ENCODE results near the gene EXOC3L4. TPM values are rescaled to one million over a fixed set of nuclear protein-coding genes. Genes with fewer than 3 reads are reported as not detected.

Gene EXOC3L4
- total RNA-seq, 1 experiment from 2014 or later = not detected

DNA sequence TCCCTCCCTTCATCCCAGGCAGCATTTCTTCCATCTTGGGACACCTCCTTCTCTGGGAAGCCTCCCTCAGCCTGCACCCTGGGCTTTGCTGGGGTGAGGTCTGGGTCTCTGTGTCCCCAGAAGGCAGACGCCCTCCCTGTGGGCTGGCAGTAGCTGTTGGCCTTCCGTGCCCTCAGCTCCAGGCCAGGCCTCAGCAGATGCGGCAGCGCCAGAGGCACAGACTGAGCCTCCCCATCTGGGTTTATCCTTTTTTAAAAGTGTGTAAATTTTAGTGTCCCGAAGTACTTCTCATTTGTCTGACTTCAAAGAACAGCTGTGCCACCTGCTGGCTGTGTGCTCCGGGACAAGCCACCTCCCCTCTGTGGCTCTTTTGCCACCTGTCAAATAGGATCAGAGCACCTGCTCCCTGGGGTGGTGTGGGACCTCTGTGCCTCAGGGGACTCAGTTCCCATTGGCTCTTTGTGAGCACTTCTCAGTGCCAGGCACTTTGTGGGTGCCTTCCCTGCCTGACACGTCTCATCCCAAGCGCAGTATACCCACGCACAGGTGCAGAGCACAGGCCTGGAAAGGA is 11.1 kb downstream of the EXOC3L4 start:
- H3K36me3 Mint-ChIP-seq (ENCODE audit: insufficient read depth, unreplicated experiment) = no peaks in the 10 kb centered on the region

DNA sequence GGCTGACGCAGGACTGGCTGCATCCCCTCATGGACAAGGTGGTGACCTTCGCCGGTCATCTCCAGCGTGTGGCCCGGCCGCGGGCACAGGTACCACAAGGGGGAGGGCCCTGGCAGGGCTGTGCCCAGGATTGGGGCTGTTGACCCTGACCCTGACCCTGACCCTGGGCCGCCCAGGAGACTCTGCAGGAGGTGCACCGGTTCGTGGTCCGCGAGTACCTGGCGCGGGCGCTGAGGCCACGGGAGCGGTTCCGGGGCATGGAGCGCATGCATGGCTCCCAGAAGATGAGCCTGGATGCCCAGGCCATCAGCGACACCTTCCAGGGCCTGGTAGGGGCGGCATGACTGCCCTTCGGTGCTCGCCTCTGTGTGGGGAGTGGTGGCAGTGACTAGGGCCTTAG is 12.9 kb downstream of the EXOC3L4 start:
- ChIA-PET CTCF (interaction anchor here (4.5 kb wide), 1 partner anchor 186 kb away, joined by 166 read pairs; no protein-coding TSS in a partner anchor), POLR2A (no interaction called here)
- no peak for DNase-seq (ENCODE audit: unreplicated experiment)
- BruUV-seq (replicated peaks) = no TSS peak
- intact Hi-C loops (cut with micrococcal nuclease) = loop anchor here (5.0 kb wide), 1 partner anchor 35 kb away; no protein-coding TSS in a partner anchor
- Mint-ChIP-seq H3K4me1 (ENCODE audit: insufficient read depth, unreplicated experiment) (peaks cover 14% of the 10 kb centered on the region), H3K9me3 (ENCODE audit: unreplicated experiment) (no peaks in the 10 kb centered on the region), H3K27ac (ENCODE audit: low read depth, unreplicated experiment) (no peak overlapping the region), H3K36me3 (ENCODE audit: insufficient read depth, unreplicated experiment) (no peaks in the 10 kb centered on the region), H3K4me3 (ENCODE audit: unreplicated experiment) (no peak overlapping the region), H3K27me3 (ENCODE audit: insufficient read depth, unreplicated experiment) (peaks cover 13% of the 10 kb centered on the region)
- TF ChIP-seq, protein P1, sequence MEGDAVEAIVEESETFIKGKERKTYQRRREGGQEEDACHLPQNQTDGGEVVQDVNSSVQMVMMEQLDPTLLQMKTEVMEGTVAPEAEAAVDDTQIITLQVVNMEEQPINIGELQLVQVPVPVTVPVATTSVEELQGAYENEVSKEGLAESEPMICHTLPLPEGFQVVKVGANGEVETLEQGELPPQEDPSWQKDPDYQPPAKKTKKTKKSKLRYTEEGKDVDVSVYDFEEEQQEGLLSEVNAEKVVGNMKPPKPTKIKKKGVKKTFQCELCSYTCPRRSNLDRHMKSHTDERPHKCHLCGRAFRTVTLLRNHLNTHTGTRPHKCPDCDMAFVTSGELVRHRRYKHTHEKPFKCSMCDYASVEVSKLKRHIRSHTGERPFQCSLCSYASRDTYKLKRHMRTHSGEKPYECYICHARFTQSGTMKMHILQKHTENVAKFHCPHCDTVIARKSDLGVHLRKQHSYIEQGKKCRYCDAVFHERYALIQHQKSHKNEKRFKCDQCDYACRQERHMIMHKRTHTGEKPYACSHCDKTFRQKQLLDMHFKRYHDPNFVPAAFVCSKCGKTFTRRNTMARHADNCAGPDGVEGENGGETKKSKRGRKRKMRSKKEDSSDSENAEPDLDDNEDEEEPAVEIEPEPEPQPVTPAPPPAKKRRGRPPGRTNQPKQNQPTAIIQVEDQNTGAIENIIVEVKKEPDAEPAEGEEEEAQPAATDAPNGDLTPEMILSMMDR (IDR thresholded peaks at IDR 0.05; ENCODE audit: unreplicated experiment) = no peak

More for the DNA sequence above, 11.1 kb downstream of the EXOC3L4 start:
- Mint-ChIP-seq H3K4me3 (ENCODE audit: unreplicated experiment) (no peak overlapping the region), H3K27ac (ENCODE audit: low read depth, unreplicated experiment) (no peak overlapping the region), H3K9me3 (ENCODE audit: unreplicated experiment) (no peaks in the 10 kb centered on the region), H3K27me3 (ENCODE audit: insufficient read depth, unreplicated experiment) (peaks cover 13% of the 10 kb centered on the region), H3K4me1 (ENCODE audit: insufficient read depth, unreplicated experiment) (peaks cover 10% of the 10 kb centered on the region)
- DNase-seq (ENCODE audit: unreplicated experiment) = no peak
- ChIA-PET CTCF (interaction anchor here (0.6 to 4.5 kb wide), 57 partner anchors 9 to 1589 kb away, joined by 3 to 166 read pairs (median 5); no protein-coding TSS in a partner anchor), POLR2A (interaction anchor here (0.6 to 3.0 kb wide), 8 partner anchors 175 to 1706 kb away, joined by 3 to 19 read pairs (median 4); partner anchors contain the start of gene EIF5)
- intact Hi-C loops (cut with micrococcal nuclease) = loop anchor here (1.0 to 5.0 kb wide), 3 partner anchors 37 to 188 kb away; no protein-coding TSS in a partner anchor
- BruUV-seq (replicated peaks) = no TSS peak
- TF ChIP-seq, protein P1 (IDR thresholded peaks at IDR 0.05; ENCODE audit: unreplicated experiment) = no peak

DNA sequence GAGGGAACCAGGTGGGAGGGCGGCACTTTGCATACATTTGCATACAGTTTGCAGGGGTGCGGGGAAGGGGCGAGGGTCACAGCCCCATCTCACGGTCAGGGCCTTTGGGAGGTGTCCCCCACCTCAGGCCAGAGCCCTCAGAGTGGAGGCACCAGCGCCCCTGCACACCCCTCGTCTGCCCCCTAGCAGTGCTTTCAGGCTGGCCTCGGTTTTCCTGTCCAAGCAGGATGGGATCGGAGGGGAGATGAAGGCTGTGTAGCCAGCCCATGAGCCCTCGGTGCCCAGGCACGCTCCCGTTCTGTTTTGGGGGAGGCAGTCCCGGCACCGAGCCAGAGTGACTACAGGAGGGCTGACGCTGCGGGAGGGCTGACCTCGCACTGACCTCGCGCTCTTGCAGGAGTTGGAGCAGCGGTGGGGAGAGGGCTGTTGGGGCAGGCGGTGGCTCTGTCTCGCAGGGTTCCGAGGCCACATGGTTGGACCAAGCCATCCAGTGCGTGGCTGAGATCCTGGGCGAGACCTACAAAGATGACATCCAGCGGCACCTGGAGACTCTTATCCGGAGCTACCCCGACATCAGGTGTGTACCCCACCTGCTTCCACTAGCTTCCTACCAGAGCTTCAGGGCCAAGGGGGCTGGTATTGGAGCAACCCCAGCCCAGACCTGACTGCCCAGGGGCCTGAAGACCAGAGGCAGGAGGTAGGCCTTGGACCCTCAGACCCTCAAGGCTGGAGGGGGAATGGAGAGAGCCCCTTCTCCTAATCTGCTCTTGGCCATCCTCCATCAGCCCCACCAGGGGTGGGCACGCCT is 13.6 kb downstream of the EXOC3L4 start:
- no peak overlapping the region for H3K27ac Mint-ChIP-seq (ENCODE audit: low read depth, unreplicated experiment)

More for the DNA sequence above, 13.6 kb downstream of the EXOC3L4 start:
- no peaks in the 10 kb centered on the region for H3K9me3 Mint-ChIP-seq (ENCODE audit: unreplicated experiment)
- no peak overlapping the region for H3K4me3 Mint-ChIP-seq (ENCODE audit: unreplicated experiment)
- H3K4me1 Mint-ChIP-seq (ENCODE audit: insufficient read depth, unreplicated experiment) = peaks cover 14% of the 10 kb centered on the region
- ChIA-PET CTCF (no interaction called here), POLR2A (no interaction called here)
- no peak for DNase-seq (ENCODE audit: unreplicated experiment)
- peaks cover 13% of the 10 kb centered on the region for H3K27me3 Mint-ChIP-seq (ENCODE audit: insufficient read depth, unreplicated experiment)
- no TSS peak for BruUV-seq (replicated peaks)
- no peaks in the 10 kb centered on the region for H3K36me3 Mint-ChIP-seq (ENCODE audit: insufficient read depth, unreplicated experiment)
- intact Hi-C loops (cut with micrococcal nuclease) = loop anchor here (5.0 kb wide), 1 partner anchor 34 kb away; no protein-coding TSS in a partner anchor
- TF ChIP-seq, protein P1 (IDR thresholded peaks at IDR 0.05; ENCODE audit: unreplicated experiment) = no peak
